Mucosa of gallbladder (tissue), 1 donor: ENCODE results near the gene KCNMA1. TPM values are rescaled to one million over a fixed set of nuclear protein-coding genes. Genes with fewer than 3 reads are reported as not detected.

Experiments
- DNase-seq: peaks from one replicate; pipeline ENCODE4 v3.0.0-alpha.2; 2020; ENCODE audit warnings: low spot score
- total RNA-seq: library from RNA; stranded (reverse); gene quantifications from one replicate; pipeline ENCODE4 v1.2.1, GENCODE V29; 2021
- donor health status: DM: no; HTN: no; CAD: no.

KCNMA1 gene
- total RNA-seq, 1 donor from 2014 or later = 101 TPM

GRCh38 chr10:77634939-77635338, 2.7 kb downstream of the KCNMA1 start:
- no peak for DNase-seq

DNA sequence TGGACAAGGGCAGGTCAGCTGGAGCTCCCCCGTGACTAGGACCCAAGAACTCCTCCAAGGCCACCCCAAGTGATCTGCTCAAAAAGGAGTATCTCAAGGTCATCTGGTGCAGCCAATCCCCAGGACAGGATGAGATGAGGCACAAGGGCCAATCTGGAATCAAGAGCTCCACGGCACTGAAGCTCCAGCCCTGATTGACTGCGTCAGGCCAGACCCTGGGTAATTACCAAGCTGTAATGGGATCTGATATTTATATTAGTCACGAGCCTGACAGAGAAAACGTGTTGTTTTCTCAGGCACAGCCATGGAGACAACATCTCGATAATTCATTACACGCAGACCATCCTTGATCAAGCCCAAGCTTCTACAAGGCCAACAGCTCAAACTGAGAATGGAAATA, 4.2 kb downstream of the KCNMA1 start:
- DNase-seq = no peak

GRCh38 chr10:77631241-77631640, 6.4 kb downstream of the KCNMA1 start:
- DNase-seq = no peak

DNA sequence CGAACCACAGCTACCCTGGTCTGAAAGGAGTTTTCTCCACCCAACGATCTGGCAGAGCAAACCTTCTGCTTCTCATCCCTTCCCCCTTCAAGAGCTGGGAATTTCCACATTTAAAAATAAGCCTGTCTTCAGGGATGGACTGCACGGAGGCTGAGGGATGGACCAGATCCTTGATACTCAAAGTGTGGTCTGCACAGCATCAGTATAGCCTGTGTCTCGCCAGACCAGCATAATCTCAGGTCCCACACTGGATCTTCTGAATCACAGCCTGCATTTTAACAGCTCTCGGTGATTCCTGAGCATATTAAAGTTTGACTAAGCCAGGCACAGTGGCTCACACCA, 7.1 kb downstream of the KCNMA1 start:
- DNase-seq = no peak

DNA sequence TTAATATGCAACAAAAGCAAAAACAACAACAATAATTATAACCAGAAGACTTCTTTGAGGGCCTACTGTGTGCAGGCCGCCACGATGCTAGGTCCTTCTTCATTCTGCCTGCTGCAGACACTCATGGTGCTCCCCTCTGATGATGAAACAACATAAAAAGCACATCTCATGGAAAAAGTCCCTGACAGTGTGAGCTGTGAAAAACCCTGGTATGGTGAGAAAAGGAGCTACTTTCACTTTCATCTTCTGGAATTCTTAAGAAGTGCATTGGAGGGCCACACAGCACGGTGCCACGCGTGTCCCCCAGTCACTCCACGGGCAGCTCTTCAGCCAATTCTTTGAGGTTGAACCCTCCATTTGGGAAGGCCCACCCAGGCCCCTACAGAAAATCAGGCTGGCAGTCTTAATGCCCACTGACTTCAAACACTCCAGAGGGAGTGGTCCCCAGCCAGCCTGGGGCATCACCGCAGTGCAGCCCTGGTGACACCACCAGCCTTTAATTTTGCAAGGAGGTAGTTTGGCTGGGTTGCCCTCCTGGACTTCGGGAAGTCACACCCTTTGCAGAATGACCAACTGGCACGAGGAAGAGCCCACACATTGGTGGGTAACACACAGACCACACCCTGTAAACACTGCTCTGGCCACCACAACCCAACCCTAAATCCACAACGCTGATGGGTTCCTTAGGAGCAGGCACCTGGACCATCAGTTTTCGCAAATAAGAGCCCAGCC, 7.7 kb downstream of the KCNMA1 start:
- DNase-seq = no peak

GRCh38 chr10:77628906-77629730, 8.5 kb downstream of the KCNMA1 start:
- DNase-seq = no peak

- DNase-seq = no peak
Observed at GRCh38 chr10:77626266-77626935, 11.2 kb downstream of the KCNMA1 start.

DNA sequence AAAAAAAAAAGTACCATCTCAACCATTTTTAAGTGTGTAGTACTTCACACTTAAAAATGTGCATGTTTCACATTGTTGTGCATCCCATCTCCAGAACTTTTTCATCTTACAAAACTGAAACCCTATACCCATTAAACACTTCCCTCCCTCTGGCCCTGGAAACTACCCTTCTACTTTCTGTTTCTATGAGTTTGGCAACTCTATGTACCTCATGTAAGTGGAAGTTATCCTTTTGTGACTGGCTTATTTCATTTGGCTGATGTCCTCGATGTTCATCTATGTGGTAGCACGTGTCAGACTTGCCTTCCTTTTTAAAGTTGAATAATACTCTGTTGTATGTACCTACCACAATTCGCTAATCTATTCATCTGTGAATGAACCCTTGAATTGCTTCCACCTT, 12.2 kb downstream of the KCNMA1 start:
- DNase-seq = no peak

DNA sequence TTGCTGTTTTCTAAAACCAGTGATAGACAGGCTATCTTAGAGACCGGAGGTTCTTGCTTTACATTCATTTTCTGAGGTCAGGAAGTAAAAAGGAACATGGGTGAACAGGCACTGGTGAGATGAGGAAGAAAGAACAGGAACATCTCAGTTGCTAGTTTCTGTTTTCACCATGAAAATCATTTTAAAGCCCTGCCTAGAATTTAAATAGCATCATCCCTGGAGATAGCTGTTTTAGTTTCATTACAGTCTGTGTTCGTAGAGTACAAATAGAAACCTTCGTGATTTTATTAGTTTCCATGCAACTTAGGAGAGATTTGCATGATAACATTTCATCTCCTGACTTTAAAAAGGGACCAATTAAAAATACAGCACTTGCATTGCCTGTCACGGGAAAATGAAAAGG, 14.7 kb downstream of the KCNMA1 start:
- no peak for DNase-seq

- no peak for DNase-seq
Observed at GRCh38 chr10:77620731-77621130, 16.9 kb downstream of the KCNMA1 start.

DNA sequence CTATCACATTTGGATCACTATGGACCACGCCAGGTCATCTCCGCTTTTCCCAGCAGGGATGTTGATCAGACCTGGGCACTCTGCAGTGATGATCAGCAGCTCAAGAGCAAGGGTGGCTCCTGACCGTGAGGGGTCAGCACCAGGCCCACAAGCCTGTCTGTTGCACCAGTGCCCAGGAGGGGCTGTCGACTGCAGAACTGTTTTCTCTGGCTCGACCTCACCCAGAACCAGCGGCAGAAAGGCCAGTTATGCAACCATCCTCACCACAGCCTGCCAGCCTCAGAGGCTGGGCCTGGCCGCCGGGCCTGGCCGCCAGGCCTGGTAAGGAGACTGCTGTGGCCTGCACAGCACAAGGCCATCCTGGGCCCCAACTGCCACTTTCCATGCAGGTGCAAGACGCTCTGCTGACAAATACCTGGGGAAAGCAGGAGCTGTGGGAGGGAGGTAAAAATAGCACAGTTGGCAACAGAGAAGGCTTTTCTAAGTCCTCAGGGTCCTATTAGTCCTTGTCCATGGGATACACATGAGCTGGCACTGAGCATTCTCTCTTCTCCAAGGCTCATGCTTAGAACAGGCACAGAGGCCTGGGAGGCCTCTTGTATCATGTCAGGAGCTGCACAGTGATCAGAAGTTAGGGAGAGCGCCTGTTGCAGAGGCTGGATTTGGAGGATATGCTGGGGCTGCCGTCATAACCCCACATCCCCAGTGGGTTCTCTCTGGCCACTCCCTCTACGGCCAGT, 17.5 kb downstream of the KCNMA1 start:
- no peak for DNase-seq

GRCh38 chr10:77618117-77618516, 19.5 kb downstream of the KCNMA1 start:
- no peak for DNase-seq

- DNase-seq = no peak
Observed at GRCh38 chr10:77616766-77617165, 20.8 kb downstream of the KCNMA1 start.

DNA sequence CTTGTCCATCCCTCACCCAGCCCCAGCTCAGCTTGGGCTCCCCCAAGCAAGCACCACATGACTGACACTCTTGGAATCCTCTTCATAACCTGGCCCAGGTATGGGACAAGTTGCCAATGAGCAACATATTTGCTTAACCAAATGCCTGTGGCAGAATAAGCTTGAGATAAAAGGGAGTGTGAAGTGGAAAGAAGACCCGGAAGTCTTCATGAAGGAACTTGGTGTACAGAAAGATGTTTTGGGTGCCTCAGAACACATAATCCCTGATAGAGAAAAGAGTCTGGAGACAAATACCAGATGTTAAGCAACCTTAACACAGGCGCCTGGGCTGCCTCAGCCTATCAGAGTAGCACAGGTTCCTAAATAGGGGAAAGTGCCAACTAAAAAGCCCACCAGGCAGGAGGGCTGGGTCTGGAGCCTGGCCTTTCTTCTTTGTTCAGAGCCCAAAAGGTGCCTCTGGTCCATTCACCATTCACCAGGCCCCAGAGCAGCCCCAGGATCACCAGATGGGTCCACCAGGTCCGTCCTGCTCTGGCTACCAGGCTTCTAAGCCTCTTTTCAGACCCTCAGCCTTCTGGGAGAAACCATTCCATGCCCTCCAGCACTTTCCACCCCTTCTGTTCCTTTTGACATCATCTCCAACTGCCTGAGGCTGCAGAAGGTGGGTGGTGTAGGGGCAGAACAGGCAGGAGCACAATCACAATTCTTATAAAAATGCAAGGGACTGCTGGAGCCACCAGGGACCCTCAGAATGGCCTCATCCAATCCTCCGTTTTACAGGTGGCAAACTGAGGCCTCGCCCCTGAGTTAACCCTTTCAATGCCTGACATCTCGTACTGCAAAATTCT, 22.6 kb downstream of the KCNMA1 start:
- DNase-seq = no peak

GRCh38 chr10:77613476-77614130, 24.0 kb downstream of the KCNMA1 start:
- no peak for DNase-seq

DNA sequence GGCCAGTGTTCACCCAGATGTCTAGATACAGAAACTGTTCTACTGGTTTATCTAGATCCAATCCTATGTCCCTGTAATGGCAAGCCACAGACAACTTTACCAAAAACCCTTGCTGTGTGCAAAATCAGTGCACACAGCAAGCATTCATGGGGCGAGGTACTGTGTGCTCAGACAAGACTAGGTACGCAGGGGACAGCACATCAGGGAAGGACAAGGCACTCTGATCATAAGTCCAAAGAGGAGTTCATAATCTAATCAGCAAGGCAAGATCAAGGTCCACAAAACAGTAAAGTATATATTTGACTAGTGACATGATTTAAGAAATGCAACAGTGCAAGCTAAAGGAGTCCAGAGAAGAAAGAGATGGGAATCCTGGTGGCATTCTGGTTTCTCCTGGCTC, 25.9 kb downstream of the KCNMA1 start:
- DNase-seq = no peak

DNA sequence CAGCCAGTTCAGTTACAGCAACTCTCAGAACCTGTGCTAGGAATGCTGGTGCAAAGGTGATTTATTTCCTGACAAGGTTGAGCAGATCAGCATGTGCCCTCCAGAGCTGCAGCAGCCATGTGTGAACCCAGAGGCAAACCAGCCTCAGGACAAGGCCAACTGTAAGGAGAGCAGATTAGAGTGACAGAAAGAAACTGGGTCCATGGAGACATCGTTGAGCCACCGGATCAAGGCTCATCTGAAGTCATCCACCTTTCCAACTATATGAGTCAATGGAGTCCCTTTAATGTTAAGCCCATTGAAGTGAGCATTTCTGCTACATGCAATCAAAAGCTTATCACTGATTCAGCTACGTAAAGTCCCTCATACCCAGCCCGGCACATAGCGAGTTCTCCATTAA, 26.4 kb downstream of the KCNMA1 start:
- DNase-seq = no peak

GRCh38 chr10:77609781-77610272, 27.8 kb downstream of the KCNMA1 start:
- DNase-seq = no peak

GRCh38 chr10:77608281-77608680, 29.3 kb downstream of the KCNMA1 start:
- DNase-seq = no peak

DNA sequence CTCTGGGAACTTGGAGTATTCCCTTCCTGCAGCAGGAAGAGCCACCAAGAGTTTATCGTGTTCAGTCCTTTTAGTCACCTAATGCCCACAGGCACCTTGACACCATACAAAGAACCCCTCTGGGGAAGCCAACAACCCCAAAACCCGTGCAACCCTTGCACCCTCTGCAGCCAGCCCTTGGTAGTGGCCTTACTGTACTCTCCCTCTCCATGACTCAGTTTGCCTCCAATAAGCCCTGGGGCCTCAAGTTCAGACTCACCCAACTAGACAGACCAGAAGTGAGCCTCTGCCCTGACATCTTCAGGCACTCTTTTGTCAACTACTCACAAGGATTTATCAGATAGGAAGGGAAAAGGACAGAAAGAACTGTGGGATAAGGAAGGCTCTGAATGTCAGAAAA, 30.9 kb downstream of the KCNMA1 start:
- no peak for DNase-seq
